Activated naive CD8-positive, alpha-beta T cell (primary cell): Measurements from ENCODE around the gene NPR3.
"Not testable (repeated sequence)": the region's sequence is repeated elsewhere in the genome, so short reads cannot be mapped to it uniquely, and the experiment has no call there.

Experiments
- H3K27ac Mint-ChIP-seq: one replicate; pipeline ENCODE4 v1.8.0; 2021; ENCODE audit warnings: mixed read lengths
- H3K27me3 Mint-ChIP-seq: one replicate; pipeline ENCODE4 v1.8.0; 2021; ENCODE audit warnings: mixed read lengths
- H3K36me3 Mint-ChIP-seq: one replicate; pipeline ENCODE4 v1.8.0; 2021; ENCODE audit warnings: mixed read lengths
- H3K4me1 Mint-ChIP-seq: one replicate; pipeline ENCODE4 v1.8.0; 2021; ENCODE audit warnings: low read depth, mixed read lengths
- H3K4me3 Mint-ChIP-seq: one replicate; pipeline ENCODE4 v1.8.0; 2021; ENCODE audit warnings: mild to moderate bottlenecking, mixed read lengths
- H3K9me3 Mint-ChIP-seq: one replicate; pipeline ENCODE4 v1.8.0; 2021; ENCODE audit warnings: low read depth, mixed read lengths

NPR3 gene

DNA sequence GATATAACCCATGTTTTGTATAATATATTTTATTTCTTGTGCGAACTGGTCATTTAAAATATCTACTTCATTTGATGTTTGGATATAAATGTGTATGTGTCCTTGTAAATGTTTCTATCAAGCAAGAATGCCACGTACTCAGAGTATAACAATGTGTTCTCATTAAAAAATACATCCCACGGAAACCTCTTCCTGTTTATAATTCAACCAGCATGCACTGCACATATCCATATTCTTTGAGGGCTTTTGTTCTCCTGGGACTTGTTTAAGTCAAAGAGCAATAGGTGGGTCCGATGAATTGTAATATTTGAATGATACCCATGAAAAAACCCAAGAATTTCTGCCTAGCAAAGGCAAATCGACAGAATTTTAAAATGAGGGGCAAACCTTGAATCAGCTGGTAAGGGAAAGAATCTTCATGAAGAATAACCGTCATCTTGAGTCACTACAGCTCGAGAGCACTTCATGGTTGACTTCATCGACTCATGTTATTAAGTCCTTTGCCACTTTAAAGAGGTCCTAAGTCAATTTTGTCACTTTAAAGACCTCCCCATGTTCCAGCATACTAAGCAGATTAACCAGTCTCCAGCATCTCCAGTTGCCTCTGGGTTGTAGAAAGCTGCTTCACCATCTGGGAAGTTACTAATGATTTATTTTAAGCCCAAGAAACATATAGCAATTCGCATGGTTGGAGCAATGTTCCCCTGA, 80.6 kb downstream of the NPR3 start:
- no peaks in the 10 kb centered on the region for H3K4me1 Mint-ChIP-seq
- H3K4me3 Mint-ChIP-seq: no peak overlapping the region
- H3K27ac Mint-ChIP-seq: no peak overlapping the region
- H3K9me3 Mint-ChIP-seq: peaks cover 6% of the 10 kb centered on the region
- H3K27me3 Mint-ChIP-seq: no peaks in the 10 kb centered on the region
- H3K36me3 Mint-ChIP-seq: no peaks in the 10 kb centered on the region

DNA sequence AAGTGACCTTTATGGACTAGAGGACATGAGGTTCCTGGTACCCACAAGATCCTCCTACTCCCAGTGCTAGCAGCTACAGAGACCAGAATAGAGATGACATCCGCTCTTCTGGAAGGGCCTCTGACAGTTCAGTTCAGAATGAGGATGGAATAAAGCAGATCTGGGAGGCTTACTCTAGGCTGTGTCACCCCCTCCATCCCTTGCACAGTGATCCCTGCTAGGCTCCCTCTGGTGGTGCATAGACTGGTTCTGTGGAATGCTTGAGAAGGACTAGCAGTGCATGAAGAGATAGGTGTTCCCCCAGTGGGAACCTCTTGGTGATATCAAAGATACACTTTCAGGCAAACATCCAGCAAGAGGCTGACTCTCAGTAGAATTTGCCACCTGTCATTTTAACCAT, 83.0 kb downstream of the NPR3 start:
- Mint-ChIP-seq H3K4me1 (no peaks in the 10 kb centered on the region), H3K4me3 (no peak overlapping the region), H3K27ac (no peak overlapping the region), H3K36me3 (no peaks in the 10 kb centered on the region), H3K9me3 (peaks cover 6% of the 10 kb centered on the region), H3K27me3 (no peaks in the 10 kb centered on the region)

DNA sequence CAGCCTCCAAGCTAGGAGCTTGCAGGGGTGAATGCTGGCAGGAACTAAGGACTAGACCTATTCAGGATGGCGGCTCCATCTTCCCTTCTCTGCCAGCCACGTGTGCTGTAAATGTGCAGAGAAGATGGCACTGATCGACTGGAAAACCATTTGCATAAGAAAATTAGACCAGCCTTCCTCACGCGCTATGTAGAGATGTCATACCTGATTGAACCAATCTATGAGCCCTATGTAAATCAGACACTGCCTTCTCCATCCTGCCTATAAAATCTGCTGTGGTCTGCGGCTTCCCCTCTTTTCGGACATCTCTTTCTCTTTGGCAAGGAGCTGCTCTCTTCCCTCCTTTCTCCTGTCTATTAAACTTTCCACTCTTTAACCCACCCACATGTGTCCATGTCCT, 91.6 kb downstream of the NPR3 start:
- no peaks in the 10 kb centered on the region for H3K36me3 Mint-ChIP-seq
- H3K9me3 Mint-ChIP-seq: no peaks in the 10 kb centered on the region
- no peak overlapping the region for H3K27ac Mint-ChIP-seq
- H3K4me1 Mint-ChIP-seq: no peaks in the 10 kb centered on the region
- no peaks in the 10 kb centered on the region for H3K27me3 Mint-ChIP-seq
- no peak overlapping the region for H3K4me3 Mint-ChIP-seq

DNA sequence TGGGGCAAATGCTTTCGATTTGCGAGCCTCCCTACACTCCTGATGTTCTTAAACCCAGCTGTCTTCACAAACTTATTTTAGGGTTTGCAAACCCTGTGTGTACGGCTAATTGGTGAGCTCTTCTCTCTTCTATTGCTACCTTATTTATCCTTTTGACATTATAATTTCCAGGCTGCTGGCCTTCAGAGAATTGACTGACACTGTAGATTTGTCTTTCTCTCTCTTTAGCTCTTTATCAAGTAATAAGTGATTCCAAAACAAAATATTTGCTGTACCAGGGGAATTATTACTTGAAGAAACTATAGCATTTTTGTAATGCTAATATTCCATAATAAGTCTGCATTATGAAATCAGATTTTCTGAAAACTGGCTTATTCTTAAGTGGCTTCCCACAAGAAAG, 92.5 kb downstream of the NPR3 start:
- no peaks in the 10 kb centered on the region for H3K27me3 Mint-ChIP-seq
- no peak overlapping the region for H3K4me3 Mint-ChIP-seq
- H3K9me3 Mint-ChIP-seq: no peaks in the 10 kb centered on the region
- H3K36me3 Mint-ChIP-seq: no peaks in the 10 kb centered on the region
- no peaks in the 10 kb centered on the region for H3K4me1 Mint-ChIP-seq
- H3K27ac Mint-ChIP-seq: no peak overlapping the region

DNA sequence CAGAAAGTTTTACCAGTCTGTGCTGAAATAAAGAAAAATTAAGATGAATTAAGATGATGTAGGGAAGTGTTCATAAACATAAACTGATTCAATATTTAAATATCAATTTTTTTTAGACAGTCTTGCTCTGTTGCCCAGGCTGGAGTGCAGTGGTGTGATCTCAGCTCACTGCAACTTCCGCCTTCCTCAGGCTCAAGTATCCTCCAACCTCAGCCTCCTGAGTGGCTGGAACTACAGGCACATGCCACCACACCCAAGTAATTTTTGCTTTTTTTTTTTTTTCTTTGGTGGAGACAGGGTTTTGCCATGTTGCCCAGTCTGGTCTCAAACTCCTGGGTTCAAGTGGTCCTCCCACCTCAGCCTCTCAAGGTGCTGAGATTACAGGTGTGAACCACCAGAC, 94.3 kb downstream of the NPR3 start:
- not testable (repeated sequence) for H3K36me3 Mint-ChIP-seq, H3K9me3 Mint-ChIP-seq, H3K27ac Mint-ChIP-seq, H3K4me1 Mint-ChIP-seq, H3K4me3 Mint-ChIP-seq, H3K27me3 Mint-ChIP-seq

DNA sequence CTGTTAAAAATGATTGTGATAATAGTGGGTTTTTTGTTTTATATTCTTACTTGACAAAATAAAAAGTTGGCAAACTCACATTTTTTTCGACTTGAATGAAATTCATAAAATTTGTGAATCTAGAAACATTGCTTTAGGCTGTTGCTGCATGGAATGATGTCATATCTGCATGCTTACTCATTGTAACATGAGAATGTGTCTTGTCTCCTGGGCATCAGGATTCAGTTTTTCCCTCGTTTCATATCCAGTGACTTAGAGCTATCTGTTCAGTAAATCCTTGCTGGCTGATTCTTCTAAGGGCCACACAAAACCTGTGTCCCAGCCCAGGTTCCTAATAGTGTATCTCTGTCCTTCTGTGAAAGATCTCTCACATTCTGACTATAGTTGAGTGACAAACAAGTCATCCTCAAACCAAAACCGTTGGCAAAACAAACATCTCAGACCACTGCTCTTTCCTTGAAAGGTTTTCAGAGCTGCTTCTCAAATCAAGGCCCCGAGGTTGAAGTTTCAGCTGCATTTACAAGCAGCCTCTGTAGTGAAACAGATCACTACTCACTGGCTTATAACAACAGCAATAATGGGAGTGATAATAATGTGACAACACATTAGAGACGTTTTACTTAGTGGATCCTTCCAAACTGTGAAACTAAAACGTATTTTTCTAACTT, 95.0 kb downstream of the NPR3 start:
- no peak overlapping the region for H3K4me3 Mint-ChIP-seq
- H3K27me3 Mint-ChIP-seq: no peaks in the 10 kb centered on the region
- no peak overlapping the region for H3K27ac Mint-ChIP-seq
- no peaks in the 10 kb centered on the region for H3K36me3 Mint-ChIP-seq
- no peaks in the 10 kb centered on the region for H3K4me1 Mint-ChIP-seq
- no peaks in the 10 kb centered on the region for H3K9me3 Mint-ChIP-seq

DNA sequence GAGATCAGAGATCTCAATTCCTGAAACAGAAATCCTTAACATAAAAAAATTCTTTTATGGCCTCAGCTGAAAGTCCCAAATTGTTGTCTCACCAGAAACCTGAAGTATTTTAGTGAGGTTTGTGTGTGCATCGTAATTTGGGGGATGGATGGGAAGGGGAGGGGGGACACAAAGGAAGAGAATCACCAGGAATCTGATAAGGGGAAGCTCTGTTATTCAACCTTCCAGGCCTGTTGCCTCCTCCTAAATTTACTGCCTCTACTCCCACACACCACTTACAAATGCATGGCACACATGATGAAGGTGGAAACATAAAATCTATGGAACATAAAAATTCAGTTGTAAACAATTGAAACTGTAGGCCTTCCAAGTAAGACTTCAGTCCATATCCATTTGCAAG, 97.7 kb downstream of the NPR3 start:
- Mint-ChIP-seq H3K27ac (no peak overlapping the region), H3K4me3 (no peak overlapping the region), H3K36me3 (no peaks in the 10 kb centered on the region), H3K4me1 (no peaks in the 10 kb centered on the region), H3K27me3 (no peaks in the 10 kb centered on the region), H3K9me3 (peaks cover 5% of the 10 kb centered on the region)

DNA sequence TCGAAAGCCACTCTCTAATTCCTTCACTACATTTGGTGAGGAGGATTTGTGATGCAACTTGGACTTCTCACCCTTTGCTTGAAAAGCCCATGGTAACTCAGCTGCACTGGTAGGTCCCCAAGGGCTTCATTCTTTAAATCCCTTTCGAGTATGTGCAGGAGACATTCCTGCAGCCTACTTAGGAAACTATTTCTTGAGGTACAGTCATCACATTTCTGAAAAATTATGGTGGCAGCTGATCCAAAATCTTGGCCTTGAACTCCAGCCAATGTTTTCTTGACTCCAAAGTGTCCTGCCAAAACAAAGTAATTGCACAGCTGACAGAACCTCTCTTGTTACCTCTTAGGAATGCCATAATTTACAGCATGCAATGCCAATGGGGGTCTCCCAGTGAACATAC, 99.7 kb downstream of the NPR3 start:
- H3K36me3 Mint-ChIP-seq: no peaks in the 10 kb centered on the region

DNA sequence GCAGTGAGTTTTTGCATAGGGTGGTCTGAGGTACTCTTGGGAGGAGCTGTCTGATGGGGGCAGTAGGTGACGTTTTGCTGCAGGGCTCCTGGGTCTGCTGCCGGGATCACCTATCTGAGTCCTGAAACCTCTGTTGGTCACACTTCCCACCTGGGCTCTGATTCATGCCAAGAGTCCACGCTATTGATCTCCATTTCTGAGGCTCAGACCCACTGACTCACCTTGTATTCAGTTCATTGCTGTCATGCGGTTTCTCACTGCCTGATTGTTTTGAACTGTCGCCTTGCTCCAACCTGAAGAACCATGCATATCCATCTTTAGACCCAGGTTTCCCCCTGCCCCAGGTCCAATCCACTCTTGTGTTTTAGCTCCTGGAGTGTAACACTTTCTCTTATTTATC, 101.3 kb downstream of the NPR3 start:
- Mint-ChIP-seq H3K27ac (no peak overlapping the region), H3K9me3 (peaks cover 17% of the 10 kb centered on the region), H3K36me3 (no peaks in the 10 kb centered on the region)

More for the DNA sequence above, 99.7 kb downstream of the NPR3 start:
- H3K27ac Mint-ChIP-seq: no peak overlapping the region
- H3K4me1 Mint-ChIP-seq: no peaks in the 10 kb centered on the region
- peaks cover 11% of the 10 kb centered on the region for H3K9me3 Mint-ChIP-seq
- no peak overlapping the region for H3K4me3 Mint-ChIP-seq
- no peaks in the 10 kb centered on the region for H3K27me3 Mint-ChIP-seq

DNA sequence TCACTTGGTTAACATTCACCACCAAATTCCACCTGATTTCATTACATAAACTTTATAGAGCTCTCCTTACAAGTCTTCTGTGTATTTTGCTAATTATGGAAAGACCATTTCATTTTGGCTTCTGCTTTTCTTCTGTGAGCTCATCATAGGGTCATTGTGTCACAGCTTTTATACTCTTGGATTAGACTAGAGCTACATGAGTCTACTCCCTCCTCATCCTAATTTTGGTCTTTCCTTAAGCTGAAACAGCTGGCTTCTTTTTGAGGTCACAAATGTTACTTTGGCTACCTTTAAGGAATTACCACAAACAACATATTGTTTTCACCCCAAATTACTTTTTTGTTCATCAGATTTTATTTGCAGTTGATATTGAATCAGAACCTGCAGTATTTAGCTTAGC, 103.0 kb downstream of the NPR3 start:
- H3K9me3 Mint-ChIP-seq: peaks cover 17% of the 10 kb centered on the region
- H3K27ac Mint-ChIP-seq: no peak overlapping the region
- no peaks in the 10 kb centered on the region for H3K4me1 Mint-ChIP-seq
- no peaks in the 10 kb centered on the region for H3K27me3 Mint-ChIP-seq
- no peak overlapping the region for H3K4me3 Mint-ChIP-seq
- H3K36me3 Mint-ChIP-seq: no peaks in the 10 kb centered on the region

More for the DNA sequence above, 101.3 kb downstream of the NPR3 start:
- no peaks in the 10 kb centered on the region for H3K4me1 Mint-ChIP-seq
- H3K27me3 Mint-ChIP-seq: no peaks in the 10 kb centered on the region
- no peak overlapping the region for H3K4me3 Mint-ChIP-seq

DNA sequence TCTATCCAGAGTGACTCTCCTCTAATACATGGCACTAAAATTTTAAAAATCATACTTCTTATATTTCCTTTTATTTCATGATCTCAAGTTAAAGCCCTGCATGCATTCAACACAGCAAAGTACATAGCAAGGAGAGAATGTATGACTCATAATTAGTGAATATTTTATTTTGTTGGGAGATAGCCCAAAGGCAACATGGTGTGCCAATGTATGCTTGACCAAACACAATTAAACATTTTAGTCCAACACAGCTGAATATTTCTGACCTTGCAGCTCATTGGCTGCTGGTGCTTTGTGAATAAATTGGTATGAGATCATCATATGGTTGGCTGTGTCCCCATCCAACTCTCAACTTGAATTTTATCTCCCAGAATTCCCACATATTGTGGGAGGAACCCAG, 103.5 kb downstream of the NPR3 start:
- Mint-ChIP-seq H3K9me3 (peaks cover 17% of the 10 kb centered on the region), H3K36me3 (no peaks in the 10 kb centered on the region), H3K27ac (no peak overlapping the region), H3K4me1 (no peaks in the 10 kb centered on the region), H3K27me3 (no peaks in the 10 kb centered on the region), H3K4me3 (no peak overlapping the region)

DNA sequence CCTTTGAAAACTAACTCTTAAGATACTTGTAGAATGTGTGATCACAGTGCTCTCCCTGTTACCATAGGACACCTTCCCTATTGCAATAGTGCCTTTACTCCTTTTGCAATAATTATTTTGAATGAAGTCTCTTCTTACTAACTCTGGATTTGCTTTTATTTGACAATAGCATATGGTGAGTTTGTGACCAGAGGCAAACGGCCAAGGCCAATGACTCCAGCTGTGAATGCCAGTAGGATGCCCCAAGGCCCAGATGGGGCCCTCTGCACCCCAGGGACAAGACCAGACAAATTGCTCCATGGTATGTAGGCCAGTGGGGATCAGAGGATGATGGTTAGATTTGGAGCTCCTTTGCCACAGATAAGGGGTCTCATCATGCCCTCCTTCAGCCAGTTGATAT, 116.9 kb downstream of the NPR3 start:
- no peaks in the 10 kb centered on the region for H3K9me3 Mint-ChIP-seq
- H3K4me3 Mint-ChIP-seq: no peak overlapping the region
- no peaks in the 10 kb centered on the region for H3K27me3 Mint-ChIP-seq
- H3K4me1 Mint-ChIP-seq: no peaks in the 10 kb centered on the region
- H3K36me3 Mint-ChIP-seq: no peaks in the 10 kb centered on the region
- no peak overlapping the region for H3K27ac Mint-ChIP-seq

DNA sequence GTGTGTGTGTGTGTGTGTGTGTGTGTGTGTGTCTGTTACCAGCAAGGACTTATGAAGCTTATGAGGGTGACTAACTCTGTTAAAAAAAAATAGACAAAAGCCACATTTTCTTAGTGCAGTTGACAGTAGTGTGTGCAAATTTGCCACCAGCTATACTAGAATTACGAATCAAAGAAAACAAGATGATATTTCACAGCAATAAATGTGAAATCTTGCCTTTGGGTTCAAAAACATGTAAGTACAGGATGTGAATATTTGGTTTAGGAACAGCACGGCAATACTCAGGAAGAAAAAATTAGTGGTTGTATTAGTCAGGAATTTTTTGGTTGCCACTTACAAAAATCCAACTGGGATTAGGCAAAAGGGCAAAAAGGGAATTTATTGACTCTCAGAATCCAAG, 117.4 kb downstream of the NPR3 start:
- H3K4me1 Mint-ChIP-seq: no peaks in the 10 kb centered on the region
- H3K4me3 Mint-ChIP-seq: no peak overlapping the region

DNA sequence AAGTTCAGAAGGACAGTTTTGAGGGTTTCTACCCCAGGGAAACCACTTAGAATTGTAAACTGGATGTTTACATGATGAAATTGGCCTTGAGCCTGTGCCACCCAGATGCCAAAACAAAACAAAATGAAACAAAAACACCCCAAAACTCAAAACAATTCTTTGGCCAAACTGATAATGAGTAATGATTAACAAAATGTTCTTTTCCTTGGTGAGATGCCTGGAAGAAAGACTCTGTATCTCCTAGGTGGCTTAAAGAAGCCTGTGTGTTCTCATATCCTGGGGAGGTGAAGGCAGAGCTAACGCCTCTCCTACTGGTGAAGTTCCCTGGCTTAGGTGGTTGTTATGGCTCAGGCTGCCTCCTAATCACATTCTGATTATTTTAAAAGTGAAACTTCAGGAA, 120.5 kb downstream of the NPR3 start:
- Mint-ChIP-seq H3K9me3 (no peaks in the 10 kb centered on the region), H3K4me3 (no peak overlapping the region), H3K36me3 (no peaks in the 10 kb centered on the region), H3K27ac (no peak overlapping the region), H3K27me3 (no peaks in the 10 kb centered on the region), H3K4me1 (peaks cover 3% of the 10 kb centered on the region)

More for the DNA sequence above, 117.4 kb downstream of the NPR3 start:
- H3K27ac Mint-ChIP-seq: no peak overlapping the region
- H3K27me3 Mint-ChIP-seq: no peaks in the 10 kb centered on the region
- no peaks in the 10 kb centered on the region for H3K36me3 Mint-ChIP-seq
- no peaks in the 10 kb centered on the region for H3K9me3 Mint-ChIP-seq

DNA sequence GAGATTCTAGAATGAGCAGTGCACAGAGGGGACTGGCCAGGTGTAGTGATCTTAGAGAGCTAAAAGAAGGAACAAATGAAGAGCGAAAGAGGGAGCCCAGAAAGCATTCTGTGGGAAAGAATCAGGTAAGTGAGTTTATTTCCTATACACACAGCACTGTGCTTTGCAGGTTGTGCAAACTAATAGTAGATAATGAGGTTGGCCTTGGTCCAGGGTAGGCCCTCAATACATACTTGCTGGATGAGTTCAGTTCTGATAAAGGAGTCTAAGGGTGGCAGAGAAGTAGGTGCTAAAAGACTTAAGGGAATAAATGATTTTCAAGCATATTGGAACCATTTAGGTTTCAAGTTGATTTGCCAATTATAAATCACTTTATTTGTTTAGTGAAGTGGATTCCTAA, 122.0 kb downstream of the NPR3 start:
- peaks cover 3% of the 10 kb centered on the region for H3K4me1 Mint-ChIP-seq
- no peaks in the 10 kb centered on the region for H3K9me3 Mint-ChIP-seq
- H3K36me3 Mint-ChIP-seq: no peaks in the 10 kb centered on the region
- H3K27me3 Mint-ChIP-seq: no peaks in the 10 kb centered on the region
- no peak overlapping the region for H3K4me3 Mint-ChIP-seq
- no peak overlapping the region for H3K27ac Mint-ChIP-seq

DNA sequence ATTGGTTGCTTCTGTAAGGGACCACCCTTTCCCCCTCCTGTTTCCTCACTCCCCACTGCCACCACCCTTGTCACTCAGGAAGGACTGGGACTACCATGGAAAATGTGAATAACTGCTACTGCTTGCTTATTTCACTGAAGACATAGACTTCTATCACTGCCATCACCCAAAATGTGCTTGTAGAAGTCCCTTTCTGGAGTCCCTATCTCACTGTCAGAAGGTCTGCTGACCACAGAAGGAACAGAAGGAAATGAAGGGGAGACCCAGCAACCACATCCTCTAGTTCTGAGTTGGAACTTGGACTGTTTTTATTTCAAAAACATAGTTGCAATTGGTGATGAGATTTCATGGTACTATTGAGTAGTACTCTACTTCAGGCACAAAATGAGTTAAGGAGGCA, 122.5 kb downstream of the NPR3 start:
- Mint-ChIP-seq H3K36me3 (no peaks in the 10 kb centered on the region), H3K4me3 (no peak overlapping the region), H3K27ac (no peak overlapping the region), H3K4me1 (peaks cover 3% of the 10 kb centered on the region), H3K9me3 (no peaks in the 10 kb centered on the region), H3K27me3 (no peaks in the 10 kb centered on the region)
